Glomerular visceral epithelial cell (primary cell): ENCODE measurements around the gene PPHLN1.

Source experiments
- DNase-seq: peaks from one replicate; pipeline ENCODE4 v3.0.0-alpha.2; 2016; ENCODE audit errors: extremely low spot score

The PPHLN1 gene

DNA sequence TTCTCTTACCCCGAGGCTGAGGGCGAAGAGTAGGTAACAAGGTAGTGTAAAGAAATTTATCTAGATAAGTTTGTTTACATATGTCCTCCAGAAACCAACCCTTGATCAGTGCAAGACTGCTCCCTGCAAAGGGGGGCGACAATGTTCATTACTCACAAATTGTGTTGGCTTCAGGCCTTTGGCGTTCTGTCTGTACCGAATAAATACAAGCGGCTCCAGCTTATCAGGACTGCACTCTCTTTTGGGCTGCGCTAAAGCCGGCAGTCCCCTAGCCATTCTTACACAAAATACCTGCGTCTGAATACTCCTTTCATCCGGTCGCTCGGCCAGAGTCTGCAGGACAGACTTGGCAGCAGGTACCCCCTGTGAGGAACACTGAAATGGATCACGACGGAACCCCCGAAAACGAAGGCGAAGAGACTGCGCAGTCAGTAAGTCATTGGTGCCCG lies 116.4 kb downstream of the PPHLN1 start:
- no peak for DNase-seq

DNA sequence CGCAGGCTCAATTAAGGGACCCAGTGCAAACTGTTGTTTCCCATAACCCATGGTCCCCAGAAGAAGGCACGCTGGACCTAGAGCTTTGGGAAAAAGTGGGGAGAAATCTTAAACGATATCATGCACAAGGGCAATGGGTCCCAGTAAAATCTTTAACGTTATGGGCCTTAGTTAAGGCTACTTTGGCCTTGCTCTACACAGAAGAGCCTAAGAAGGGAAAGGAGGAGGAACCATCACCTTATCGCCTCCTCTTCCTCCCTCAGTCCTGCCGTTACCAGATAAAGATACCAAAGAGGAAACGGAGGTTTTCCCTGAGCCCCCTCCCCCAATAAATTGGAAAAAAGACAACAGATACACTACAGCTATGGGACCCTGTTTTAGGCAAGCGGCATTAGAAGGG lies 116.9 kb downstream of the PPHLN1 start:
- no peak for DNase-seq

DNA sequence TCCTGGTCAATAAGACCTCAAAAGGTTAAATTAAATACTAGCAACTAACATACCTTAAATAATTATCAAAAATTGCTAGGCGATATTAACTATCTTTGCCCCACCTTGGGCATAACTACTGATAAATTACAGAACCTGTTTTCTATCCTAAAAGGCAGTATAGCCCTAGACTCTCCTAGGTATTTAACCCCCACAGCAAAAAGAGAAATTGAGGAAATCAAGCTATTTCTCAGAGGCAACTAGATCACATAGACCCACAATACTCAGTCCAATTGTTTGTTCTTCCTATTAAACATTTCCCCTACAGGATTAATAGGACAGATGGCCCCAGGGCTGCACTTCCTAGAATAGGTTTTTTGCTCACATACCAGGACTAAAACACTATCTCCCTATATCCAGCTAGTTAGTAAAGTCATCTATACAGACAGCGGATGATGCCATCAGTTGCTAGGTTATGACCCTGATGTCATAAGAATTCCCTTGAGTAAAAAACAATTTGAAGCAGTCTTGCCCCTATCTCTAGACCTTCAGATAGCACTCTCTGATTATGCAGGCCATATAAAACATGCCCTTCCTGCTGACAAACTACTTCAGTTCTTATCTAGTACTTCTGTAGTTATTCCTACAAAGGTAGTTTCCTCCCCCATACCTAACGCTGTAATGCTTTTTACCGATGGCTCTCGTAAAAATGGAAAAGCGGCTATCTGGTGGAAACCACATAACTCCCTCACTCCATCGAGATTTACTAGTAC lies 118.4 kb downstream of the PPHLN1 start:
- DNase-seq: no peak

DNA sequence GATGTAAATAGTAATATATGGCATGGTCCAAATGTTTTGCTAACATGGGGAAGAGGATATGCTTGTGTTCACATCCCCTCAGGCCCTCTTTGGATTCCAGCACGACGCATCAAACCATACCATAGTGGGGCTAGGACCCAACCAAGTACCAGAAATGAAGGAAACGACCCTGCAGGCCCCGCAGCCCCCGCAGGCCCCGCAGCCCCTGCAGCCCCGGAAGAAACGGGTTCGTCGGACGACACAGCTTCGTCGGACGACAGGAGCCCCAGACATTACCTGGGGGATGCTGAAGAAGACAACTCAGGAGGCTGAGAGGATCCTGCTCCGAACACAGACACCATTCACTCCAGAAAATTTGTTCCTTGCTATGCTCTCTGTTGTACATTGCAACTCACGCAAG lies 119.9 kb downstream of the PPHLN1 start:
- no peak for DNase-seq

DNA sequence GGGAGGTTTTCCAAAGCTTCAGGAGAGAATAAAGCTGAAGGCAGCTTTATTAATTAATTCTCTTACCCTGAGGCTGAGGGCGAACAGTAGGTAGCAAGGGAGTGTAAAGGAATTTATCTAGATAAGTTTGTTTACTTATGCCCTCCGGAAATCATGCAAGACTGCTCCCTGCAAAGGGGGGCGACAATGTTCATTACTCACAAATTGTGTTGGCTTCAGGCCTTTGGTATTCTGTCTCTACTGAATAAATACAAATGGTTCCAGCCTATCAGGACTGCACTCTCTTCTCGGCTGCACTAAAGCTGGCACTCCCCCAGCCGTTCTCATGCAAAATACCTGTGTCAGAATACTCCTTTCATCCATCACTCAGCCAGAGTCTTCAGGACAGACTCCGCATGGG lies 120.8 kb downstream of the PPHLN1 start:
- no peak for DNase-seq

DNA sequence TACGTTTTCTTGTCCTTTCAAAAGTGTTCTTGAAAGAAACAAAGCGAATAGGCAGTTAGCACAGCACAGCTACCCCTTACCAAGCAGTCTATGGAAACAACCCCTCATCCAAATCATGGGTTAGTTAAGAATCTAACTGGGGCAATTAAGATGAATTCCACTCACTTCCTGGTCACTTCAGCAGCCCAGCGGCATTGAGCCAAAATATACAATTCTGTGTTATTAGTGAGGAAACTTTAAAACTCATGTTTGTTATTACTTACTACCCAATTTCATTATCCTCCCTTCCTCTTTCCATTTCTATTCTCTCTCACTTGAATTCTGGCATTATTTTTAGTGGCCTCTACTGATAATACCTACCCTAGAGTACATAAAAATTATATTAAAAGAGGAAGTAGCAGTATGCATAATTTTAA lies 121.4 kb downstream of the PPHLN1 start:
- no peak for DNase-seq

DNA sequence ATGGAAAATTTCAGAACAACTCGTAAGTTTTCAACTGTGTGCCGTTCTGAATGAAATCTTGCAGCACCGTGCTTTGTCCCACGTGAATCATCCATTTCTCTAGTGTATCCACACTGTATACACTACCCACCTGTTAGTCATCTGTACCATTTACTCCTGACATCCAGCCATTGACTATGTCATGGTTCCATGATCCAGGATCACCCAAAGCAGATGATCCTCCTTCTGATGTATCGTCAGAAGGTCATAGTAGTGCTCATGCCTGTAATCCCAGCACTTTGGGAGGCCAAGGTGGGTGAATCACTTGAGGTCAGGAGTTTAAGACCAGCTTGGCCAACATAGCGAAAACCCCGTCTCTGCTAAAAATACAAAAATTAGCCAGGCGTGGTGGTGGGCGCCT lies 122.9 kb downstream of the PPHLN1 start:
- DNase-seq: peak; percentile 46

DNA sequence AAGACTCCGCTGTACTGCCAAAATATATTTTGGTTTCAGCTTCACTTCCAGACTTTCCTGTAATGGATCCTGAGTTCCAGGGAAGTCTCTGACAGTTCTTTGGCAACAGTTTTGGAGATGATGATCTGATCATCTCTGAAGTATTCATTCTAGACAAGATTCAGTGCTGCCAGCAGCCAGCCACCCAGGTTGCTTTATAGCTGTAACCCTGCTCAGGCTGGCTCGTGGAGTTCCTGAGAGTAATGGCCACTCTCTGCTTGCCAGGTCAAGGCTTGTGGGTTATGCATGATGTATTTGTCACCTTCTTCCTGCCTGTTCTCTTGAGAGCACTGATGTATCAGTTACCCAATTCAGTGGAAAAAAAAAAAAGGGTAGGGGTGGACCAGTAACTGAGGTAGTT lies 124.3 kb downstream of the PPHLN1 start:
- DNase-seq: peak; percentile 56

DNA sequence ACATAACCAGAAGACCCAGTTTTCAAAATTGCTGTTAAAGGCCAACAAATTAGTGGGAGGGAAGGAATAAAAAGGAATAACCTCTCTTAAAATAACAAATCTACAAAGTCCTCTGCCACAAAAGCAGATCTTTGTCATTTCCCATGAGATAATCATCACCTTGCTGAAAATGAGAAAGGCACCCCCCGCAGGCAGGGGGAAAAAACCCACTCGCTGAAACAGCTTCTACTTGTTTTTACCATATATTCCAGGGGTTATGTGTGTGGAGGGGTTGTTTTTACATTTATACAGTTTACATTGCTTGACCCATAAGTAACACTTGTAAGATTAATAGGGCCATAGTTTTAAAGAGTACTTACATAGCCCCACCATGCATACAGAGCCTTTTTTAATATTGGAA lies 132.6 kb downstream of the PPHLN1 start:
- DNase-seq: no peak

DNA sequence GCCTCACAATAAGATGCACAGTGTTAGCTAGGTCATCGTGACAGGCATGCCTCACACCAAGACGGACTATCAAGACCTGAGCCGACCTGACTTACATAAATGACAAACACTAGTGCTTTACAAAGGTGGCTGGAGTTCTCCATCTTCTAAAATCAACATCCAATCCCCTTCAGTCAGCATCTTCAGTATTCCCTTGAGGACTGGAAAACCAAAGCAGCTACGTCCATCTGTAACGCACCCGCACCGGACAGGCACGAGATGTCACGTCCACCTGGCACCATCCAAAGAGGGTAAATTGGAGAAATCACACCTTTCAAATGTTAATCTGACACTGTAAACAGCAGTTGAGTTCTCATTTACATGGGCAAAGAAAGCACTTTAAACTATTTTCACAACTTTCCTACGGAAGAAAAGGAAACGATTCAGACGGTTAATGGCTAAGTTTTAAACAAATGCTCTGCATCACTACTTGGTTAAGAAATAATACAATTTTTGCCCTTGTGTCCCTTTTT lies 133.4 kb downstream of the PPHLN1 start:
- DNase-seq: no peak

DNA sequence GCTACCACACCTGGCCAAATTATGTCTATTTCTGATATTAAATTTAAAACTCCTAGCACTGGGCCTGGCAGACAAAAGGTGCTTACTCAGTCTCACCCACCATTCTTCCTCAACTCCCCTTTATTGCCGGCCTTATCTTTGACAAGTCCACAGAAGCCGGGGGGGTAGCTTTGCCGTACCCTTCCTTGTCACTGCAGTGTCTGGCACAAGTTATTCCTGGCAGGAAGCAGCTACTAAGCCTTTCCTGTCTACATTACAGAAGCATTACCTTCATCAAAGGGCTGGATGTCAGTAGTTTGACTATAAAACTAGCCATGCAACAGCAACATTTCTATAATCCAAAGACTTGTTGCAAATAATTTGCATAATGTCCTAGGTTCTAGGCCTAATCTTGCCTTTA lies 136.5 kb downstream of the PPHLN1 start:
- DNase-seq: no peak

DNA sequence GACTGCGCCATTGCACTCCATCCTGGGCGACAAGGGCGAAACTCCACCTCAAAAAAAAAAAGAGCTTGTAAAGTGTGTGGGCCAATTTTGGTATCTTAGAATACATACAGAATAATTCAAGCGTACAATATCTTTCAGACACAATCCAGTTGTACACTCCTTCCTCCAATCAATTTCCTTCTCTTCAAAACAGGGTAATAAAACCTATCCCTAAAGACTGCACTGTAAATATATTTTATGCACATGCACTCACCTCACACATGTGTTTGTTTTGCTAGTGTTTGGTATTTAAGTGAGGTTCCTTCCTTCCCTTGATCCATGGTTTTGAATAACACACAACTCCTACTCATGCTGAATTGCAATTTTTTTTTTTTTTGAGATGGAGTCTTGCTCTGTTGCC lies 137.7 kb downstream of the PPHLN1 start:
- DNase-seq: no peak

DNA sequence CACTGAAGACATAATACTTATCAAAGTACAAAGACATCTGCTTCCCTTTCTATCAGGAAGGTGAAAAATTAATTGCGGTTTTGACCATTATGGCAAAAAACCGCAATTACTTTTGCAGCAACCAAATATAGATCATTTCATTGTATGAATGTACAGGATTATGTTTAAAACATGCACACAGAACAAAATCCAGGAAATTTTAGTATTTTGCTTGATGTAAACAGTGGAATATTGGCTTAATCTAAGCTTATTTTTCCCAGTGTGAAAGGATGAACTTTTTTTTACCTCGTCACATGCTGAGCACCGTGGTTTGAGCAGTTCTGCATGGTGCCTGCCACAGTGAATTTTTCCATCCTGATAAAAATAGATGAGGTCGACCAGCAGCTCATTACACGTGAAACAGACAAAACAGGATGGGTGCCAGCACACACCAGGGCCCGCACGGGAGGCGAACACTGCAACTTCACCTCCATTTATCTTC lies 142.4 kb downstream of the PPHLN1 start:
- no peak for DNase-seq

DNA sequence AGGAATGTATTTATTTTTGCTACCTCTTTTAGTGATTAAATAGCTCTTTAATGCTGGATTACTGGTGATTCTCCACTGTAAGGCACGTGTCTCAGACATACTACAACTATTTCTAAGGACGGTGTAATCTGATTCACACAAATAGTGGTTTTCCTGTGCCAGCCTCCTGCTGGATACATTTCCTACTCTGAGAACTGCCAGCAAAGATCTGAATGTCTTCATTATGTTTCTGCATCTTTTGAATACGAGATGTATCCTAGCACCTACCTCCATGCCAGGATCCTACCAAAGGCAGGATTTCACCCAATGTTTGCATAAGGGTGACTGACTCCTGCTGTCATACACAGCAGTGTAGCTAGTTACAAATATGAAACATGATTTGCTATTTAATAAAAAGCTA lies 143.0 kb downstream of the PPHLN1 start:
- no peak for DNase-seq

DNA sequence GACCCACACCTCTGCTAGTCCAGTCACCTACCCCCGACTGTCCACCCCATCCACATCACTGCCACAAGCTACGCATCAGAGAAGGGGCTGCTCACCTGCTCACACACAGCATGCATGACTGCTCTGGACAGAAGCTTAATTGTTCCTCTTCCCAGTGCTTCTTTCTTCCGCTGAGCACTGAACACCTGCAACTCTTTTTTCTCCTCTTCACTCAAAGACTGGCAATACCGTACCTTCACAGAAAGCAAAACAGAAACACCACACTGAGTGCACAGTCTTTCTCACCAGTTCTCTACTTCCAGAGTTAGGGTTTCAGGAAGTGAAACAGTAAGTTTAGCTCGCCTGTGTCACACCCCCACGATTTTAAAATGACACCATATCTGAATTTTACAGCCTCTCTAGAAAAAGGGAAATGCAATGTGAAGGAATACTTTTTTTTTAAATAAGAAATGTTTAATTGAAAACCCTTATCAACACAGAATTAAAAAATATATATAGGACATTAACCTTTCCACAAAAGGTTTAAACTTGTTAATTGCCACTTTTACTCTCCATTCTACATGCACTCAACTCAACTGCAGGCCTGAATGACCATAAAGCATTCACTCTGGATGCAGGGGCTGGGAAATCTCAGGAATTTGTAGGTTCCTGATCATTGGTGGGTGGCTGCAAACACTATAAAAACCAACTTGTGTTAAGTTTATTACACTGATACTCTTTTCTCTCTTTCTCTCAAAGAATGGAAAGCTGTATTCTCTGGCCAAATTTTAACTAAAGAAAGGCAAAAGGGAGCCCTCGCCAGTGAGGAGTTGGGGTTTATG lies 143.6 kb downstream of the PPHLN1 start:
- DNase-seq: no peak

DNA sequence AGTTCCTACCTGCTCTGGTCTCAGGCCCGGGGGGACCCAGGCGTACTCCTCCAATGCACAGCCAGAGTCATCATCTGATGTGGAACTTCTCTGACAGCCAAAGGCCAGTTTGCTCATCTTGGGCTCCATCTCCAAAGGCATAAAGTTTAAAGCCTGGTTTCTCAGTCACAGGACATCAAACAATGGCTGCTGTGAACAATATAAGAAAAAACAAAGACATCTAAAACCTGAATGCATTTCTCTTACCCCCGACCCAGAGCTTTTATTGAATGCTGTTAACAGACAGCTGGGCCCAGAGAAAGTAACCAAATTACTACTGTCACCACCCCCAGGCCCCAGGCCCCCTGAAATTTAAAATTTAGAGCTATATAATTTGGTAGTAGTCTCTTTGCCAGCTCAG lies 146.4 kb downstream of the PPHLN1 start:
- no peak for DNase-seq

DNA sequence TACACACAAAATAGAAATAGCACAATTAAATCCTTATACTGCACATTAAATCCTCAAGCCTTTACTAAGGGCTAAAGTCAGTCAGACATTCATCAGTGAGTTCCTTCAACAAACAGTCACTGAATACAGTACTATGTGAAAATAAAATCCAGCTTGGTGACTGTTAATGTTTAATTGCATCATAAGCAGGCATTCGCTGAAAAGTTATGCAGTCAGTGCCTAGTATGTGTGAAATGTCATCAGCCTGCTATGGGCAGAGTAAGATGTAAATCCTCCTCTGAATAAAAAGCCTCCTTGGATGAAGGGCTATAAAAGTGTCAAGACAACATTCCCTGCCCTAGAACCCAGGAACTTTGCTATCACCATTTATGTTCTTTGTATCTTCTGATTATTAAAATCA lies 147.2 kb downstream of the PPHLN1 start:
- no peak for DNase-seq

DNA sequence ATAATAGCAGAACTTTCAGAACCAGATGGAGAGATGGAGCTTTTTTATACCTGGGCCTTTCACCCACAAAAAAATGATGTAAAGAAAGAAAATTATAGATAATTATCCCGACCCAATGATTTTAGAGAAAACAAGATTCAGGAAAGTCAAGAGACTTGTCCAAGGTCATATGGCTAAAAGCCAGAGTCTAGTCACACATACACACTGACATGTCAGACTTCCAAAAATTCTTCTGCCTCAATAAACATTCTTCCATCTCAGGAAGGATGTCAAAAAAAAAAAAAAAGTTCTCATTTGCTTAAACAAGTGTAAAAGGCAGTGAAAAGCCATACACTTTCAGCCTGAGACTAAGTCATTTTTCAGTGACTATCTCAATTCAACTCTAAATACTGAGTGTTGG lies 147.6 kb downstream of the PPHLN1 start:
- DNase-seq: no peak

DNA sequence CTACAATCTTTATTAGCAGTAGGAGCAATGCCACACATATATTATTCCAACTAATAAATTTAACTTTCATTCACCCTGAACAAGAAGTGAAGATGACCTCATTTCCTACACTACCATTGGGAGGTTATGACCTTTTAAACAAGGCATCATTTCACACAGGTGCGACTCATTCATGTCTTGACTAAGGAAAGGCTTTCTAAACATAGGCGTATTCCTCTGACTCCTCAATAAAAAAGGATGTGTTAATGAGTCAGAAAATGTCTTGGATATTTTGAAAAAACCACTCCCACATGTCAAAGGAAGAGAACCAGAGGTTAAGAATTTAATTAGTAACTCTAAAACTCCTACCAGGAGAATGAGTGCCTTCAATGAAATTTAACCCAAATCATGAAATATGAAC lies 148.4 kb downstream of the PPHLN1 start:
- DNase-seq: peak; percentile 60

DNA sequence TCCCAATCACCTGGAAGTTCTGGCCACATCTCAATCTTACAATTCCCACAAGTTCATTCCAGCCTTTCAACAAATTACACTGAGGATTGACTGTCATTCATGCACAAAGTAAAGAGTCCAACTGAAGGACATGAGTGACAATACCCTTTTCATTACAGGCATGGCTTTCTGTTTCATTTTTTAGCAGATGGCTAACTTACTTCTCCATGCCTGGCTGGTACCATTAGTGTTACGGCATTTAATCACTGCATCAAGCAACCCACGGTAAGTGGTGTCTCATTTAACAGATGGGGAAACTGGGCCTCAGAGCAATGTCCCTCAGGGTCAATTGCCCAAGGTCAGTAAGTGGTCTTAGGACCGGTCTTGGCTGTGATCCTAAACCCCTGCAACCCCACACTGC lies 149.1 kb downstream of the PPHLN1 start:
- DNase-seq: no peak

DNA sequence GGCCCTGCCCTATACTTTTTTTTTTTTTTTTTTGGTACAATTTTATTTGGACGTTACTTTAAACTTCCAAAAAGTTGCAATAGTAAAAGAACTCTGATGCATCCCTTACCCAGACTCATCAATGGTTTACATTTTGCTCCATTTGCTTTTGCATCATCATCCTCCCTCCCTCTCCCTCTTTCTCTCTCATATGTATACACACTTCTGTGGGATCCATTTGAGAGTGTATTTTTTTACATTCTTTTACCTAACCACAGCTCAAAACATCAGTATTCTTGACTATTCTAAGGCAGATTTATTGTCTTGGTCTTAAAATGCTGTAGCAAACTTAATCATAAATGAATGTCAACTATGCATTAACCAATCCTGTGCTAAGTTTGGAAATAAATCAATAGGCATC lies 152.0 kb downstream of the PPHLN1 start:
- DNase-seq: no peak

DNA sequence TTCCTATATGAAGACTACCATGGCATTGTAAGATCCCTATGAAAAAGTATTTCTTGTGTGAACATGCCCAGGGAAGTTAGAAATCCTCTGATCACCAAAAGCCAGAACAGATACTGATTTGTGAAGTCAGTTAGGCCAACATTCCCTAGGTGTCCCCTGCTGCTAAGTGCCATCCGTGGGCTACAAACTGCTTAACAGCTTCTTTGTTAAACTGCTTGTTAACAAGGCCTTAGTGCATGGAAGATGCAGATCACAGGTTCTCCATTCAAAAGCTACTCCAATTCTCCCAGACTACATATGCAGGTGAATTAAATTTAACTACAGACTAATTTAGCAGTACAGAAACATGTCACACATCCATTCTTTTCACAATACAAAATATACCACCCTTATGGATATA lies 155.4 kb downstream of the PPHLN1 start:
- DNase-seq: no peak
